ENCODE data around the gene POLDIP3. TPM values are rescaled to one million over a fixed set of nuclear protein-coding genes. Genes with fewer than 3 reads are reported as not detected.
"Not testable (repeated sequence)": the region's sequence is repeated elsewhere in the genome, so short reads cannot be mapped to it uniquely, and the experiment has no call there.

POLDIP3 gene
- total RNA-seq, 4 donors from 2014 or later = 25.0 to 44.9 (median 30.7) TPM

DNA sequence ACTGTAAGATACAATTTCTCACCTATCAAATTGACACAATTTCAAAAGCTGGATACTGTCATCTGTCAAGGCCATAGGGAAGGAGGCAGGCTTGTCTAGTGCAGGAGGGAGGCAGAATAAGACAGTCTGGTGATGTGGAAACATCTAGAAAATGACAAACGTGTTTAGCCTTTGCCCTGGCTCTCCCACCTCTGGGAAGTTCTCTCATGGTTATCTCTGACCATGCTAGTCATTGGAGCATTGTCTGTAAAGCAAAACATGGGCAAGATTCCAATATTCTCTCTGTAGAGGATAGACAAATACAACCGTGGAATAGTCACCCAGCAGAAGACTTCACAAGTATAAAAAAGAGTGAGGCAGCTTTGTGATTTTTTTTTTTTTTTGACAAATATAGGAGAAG, 70.0 kb downstream of the POLDIP3 start:
- DNase-seq (ENCODE audit: low spot score) (no peak), ATAC-seq (ENCODE audit: low FRiP score) (no peak)
- TF ChIP-seq, protein P1, sequence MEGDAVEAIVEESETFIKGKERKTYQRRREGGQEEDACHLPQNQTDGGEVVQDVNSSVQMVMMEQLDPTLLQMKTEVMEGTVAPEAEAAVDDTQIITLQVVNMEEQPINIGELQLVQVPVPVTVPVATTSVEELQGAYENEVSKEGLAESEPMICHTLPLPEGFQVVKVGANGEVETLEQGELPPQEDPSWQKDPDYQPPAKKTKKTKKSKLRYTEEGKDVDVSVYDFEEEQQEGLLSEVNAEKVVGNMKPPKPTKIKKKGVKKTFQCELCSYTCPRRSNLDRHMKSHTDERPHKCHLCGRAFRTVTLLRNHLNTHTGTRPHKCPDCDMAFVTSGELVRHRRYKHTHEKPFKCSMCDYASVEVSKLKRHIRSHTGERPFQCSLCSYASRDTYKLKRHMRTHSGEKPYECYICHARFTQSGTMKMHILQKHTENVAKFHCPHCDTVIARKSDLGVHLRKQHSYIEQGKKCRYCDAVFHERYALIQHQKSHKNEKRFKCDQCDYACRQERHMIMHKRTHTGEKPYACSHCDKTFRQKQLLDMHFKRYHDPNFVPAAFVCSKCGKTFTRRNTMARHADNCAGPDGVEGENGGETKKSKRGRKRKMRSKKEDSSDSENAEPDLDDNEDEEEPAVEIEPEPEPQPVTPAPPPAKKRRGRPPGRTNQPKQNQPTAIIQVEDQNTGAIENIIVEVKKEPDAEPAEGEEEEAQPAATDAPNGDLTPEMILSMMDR (IDR thresholded peaks at IDR 0.05) = no peak

DNA sequence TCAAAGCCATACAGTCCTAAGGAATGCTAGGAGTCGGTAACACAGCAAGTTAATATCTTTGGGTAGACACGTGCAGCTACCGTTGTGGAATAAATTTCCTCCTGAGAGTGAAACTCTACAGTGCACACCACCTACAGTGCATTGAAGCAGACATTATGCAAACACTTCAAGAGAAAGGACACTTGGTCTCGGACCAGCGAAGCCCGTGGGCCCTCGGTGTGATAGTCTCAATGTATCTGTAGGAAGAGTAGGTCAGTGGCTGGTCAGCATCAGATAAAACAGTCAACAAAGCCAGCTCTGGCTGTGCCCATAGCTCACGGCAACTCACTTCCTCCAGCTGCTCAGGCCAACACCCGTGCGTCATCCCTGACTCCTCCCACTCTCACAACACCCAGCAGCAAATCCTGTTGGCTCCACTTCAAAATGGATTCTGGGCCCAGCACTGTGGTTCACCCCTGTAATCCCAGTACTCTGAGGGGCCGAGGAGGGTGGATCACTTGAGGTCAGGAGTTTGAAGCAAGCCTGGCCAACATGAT, 75.4 kb downstream of the POLDIP3 start:
- DNase-seq (ENCODE audit: low spot score) = not testable (repeated sequence)
- peak; percentile 78 for ATAC-seq (ENCODE audit: low FRiP score)

DNA sequence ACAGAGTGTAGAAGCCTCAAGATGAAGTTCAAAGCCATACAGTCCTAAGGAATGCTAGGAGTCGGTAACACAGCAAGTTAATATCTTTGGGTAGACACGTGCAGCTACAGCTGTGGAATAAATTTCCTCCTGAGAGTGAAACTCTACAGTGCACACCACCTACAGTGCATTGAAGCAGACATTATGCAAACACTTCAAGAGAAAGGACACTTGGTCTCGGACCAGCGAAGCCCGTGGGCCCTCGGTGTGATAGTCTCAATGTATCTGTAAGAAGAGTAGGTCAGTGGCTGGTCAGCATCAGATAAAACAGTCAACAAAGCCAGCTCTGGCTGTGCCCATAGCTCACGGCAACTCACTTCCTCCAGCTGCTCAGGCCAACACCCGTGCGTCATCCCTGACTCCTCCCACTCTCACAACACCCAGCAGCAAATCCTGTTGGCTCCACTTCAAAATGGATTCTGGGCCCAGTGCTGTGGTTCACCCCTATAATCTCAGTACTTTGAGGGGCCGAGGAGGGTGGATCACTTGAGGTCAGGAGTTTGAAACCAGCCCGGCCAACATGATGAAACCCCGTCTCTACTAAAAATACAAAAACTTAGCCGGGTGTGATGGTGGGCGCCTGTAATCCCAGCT, 77.4 kb downstream of the POLDIP3 start:
- peak; percentile 69 for ATAC-seq (ENCODE audit: low FRiP score)
- not testable (repeated sequence) for DNase-seq (ENCODE audit: low spot score)

DNA sequence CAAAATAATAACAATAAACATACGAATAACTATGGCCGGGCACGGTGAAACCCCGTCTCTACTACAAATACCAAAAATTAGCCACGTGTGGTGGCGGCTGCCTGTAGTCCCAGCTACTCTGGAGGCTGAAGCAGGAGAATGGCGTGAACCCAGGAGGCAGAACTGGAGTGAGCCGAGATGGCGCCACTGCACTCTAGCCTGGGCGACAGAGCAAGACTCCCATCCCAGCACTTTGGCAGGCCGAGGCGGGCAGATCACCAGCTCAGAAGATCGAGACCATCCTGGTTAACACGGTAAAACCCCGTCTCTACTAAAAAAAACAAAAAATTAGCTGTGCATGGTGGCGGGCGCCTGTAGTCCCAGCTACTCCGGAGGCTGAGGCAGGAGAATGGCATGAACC, 78.0 kb downstream of the POLDIP3 start:
- not testable (repeated sequence) for DNase-seq (ENCODE audit: low spot score); ATAC-seq (ENCODE audit: low FRiP score)

DNA sequence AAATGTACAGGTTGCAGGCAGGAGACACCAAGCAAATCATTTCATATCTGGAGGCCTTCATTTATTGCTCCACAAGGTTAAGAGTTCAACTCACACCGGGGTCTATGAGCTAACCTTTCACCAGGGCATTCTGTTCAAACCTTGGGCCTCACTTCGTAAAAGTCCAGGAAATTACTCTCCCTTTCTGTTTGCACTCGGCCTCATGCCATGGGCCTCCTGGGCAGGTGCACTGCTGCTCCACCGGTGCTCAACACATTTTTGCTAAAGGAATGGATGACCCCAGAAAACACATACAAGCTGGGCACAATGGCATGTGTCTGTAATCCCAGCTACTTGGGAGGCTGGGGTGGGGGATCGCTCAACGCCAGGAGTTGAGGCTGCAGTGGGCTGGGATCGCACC, 78.5 kb downstream of the POLDIP3 start:
- ATAC-seq (ENCODE audit: low FRiP score) (no peak), DNase-seq (ENCODE audit: low spot score) (no peak)
- TF ChIP-seq, protein P1 (IDR thresholded peaks at IDR 0.05) = no peak

DNA sequence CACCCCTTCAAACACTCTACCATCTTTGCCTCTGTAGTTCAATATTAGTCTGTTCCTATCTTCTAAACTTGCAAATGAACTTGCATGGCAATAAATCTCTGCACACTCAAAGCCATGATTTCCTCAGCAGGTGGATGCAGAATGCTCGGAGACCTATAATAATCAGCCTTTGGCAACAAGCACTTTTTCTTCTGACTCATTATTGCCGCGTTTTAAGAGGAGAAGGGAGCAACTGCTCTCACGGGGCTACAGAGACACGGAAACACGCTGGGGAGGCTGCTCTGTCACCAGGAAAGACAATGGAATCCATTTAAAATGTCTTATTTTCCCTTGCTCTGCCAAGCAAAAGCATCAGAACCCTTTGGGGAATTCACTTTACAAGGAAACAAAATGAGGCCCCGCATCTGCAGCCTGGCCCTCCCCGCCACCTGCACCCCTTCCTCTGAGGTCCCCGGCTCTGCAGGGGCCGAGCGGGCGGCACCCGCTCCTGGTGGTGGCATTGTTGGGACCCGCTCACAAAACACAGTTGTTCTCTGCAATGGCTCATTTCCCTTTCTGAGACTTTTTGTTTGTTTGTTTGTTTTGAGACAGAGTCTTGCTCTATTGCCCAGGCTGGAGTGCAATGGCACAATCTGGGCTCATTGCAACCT, 79.5 kb downstream of the POLDIP3 start:
- DNase-seq (ENCODE audit: low spot score) = not testable (repeated sequence)

More for the DNA sequence above, 79.5 kb downstream of the POLDIP3 start:
- not testable (repeated sequence) for ATAC-seq (ENCODE audit: low FRiP score)

Small RNAs within 50 kb of the gene (small RNA-seq; reads per million reads assigned to genes)
- gene RN7SKP80 = not detected
- not detected for gene RNU6-513P

Other genes with a start within 250 kb of the POLDIP3 start
- gene NFAM1, start 182.5 kb downstream of the POLDIP3 start, total RNA-seq = 10 to 100 TPM in 1 of 4 donors, 1 to 10 TPM in 3; 4.9 to 14.0 (median 6.3) TPM
- gene RRP7A, start 95.1 kb downstream of the POLDIP3 start, total RNA-seq = 10 to 100 TPM; 19.3 to 28.6 (median 23.4) TPM
- 1 to 10 TPM; 1.8 to 4.1 (median 3.0) TPM for gene SERHL2, start 60.9 kb downstream of the POLDIP3 start, total RNA-seq
- gene ATP5MGL, start 25.7 kb upstream of the POLDIP3 start, total RNA-seq = not detected
- gene CYB5R3, start 34.5 kb upstream of the POLDIP3 start, total RNA-seq = 100 to 1,000 TPM; 125 to 212 (median 152) TPM
- 10 to 100 TPM; 10.8 to 42.2 (median 20.1) TPM for gene A4GALT, start 106.0 kb upstream of the POLDIP3 start, total RNA-seq
- gene ARFGAP3, start 242.4 kb upstream of the POLDIP3 start, total RNA-seq = 100 to 1,000 TPM in 1 of 4 donors, 10 to 100 TPM in 3; 43.0 to 106 (median 50.5) TPM